GM23338 (cell line): ENCODE results near the gene PANK4.

Experiments
- CTCF ChIP-seq, 2 experiments: fragments of 200-600 bp in 1 of 2; sonication (generic) in 1 of 2; conservative IDR thresholded peaks; 2 replicates each; pipeline versions ENCODE4 v1.5.1 to v1.6.1; 2016 to 2017; ENCODE audit warnings: antibody characterized with exemption in 2 of 2, low read depth in 2 of 2, mild to moderate bottlenecking in 2 of 2, moderate library complexity in 1 of 2
- POLR2AphosphoS5 ChIP-seq: IDR thresholded peaks from 2 replicates; pipeline ENCODE4 v1.6.1; 2016; ENCODE audit warnings: antibody characterized with exemption, low read depth
- TF ChIP-seq, protein P1 (sequence below): IDR thresholded peaks from one replicate; pipeline ENCODE4 v1.6.1; 2018; ENCODE audit warnings: antibody characterized with exemption; ENCODE audit not compliant: unreplicated experiment

DNA sequence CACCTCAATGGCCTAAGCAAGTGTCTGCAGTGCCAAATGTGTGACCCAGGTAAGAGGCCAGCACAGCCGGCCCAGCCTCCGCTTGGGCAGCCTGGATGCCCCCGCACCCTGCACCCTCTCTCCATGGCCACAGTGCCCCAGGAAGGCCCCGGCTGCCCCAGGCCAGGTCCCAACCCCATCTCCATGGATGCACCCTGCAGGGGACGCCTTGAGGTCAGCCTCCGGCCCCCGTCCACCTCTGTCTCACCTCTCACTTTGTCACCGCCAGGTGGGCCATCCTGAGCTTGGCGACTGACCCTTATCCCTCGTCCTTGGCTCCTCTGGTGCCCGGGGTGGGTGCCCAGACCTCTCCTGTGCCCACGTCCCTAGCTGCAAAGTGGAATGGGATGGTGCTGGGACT lies 32.0 kb upstream of the PANK4 start:
- TF ChIP-seq CTCF (conservative IDR thresholded peaks at IDR 0.05; ENCODE audit: low read depth in 2 of 2) (no peak), POLR2AphosphoS5 (no peak)
- TF ChIP-seq, protein P1, sequence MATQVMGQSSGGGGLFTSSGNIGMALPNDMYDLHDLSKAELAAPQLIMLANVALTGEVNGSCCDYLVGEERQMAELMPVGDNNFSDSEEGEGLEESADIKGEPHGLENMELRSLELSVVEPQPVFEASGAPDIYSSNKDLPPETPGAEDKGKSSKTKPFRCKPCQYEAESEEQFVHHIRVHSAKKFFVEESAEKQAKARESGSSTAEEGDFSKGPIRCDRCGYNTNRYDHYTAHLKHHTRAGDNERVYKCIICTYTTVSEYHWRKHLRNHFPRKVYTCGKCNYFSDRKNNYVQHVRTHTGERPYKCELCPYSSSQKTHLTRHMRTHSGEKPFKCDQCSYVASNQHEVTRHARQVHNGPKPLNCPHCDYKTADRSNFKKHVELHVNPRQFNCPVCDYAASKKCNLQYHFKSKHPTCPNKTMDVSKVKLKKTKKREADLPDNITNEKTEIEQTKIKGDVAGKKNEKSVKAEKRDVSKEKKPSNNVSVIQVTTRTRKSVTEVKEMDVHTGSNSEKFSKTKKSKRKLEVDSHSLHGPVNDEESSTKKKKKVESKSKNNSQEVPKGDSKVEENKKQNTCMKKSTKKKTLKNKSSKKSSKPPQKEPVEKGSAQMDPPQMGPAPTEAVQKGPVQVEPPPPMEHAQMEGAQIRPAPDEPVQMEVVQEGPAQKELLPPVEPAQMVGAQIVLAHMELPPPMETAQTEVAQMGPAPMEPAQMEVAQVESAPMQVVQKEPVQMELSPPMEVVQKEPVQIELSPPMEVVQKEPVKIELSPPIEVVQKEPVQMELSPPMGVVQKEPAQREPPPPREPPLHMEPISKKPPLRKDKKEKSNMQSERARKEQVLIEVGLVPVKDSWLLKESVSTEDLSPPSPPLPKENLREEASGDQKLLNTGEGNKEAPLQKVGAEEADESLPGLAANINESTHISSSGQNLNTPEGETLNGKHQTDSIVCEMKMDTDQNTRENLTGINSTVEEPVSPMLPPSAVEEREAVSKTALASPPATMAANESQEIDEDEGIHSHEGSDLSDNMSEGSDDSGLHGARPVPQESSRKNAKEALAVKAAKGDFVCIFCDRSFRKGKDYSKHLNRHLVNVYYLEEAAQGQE, result no peak
